ENCODE measurements around the gene PBX4.

Gene PBX4

DNA sequence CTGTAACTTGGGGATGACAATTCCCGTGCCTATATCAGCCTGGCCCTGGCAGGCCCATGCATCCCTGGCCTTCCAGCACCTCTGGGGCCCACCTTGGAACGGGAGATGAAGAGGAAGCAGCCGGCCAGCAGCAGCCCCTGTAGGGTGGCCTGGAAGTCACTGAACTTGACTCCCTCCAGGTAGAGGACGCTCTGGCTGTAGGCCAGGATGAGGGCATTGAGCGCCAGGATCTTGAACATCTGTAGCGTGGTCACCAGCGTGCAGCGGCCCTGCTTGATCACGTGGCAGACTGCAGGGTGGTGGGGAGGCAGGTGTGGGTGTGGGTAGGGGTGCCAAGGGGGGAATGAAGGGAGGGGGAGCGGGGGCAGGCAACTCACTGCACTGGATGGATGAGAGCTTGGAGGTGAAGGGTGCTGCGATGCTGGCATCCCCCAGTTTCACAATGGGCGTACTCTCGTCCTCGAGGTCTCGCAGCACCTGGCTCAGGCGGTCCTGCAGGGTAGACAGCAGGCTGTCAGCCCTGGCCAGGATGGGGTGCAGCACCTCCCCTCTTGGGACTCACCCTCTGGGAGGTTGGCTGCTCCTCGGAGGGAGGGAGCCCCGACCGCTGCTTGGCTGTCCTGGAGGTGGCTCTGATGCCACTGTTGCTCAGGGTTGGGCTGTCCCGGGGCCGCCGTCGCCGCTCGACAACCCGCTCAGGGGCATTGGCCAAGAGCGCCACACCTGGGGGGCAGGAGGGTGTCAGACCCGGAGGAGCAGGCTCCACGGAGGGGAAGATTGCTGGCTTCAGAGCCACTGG, 28.7 kb upstream of the PBX4 start:
- DNase-seq = no peak

DNA sequence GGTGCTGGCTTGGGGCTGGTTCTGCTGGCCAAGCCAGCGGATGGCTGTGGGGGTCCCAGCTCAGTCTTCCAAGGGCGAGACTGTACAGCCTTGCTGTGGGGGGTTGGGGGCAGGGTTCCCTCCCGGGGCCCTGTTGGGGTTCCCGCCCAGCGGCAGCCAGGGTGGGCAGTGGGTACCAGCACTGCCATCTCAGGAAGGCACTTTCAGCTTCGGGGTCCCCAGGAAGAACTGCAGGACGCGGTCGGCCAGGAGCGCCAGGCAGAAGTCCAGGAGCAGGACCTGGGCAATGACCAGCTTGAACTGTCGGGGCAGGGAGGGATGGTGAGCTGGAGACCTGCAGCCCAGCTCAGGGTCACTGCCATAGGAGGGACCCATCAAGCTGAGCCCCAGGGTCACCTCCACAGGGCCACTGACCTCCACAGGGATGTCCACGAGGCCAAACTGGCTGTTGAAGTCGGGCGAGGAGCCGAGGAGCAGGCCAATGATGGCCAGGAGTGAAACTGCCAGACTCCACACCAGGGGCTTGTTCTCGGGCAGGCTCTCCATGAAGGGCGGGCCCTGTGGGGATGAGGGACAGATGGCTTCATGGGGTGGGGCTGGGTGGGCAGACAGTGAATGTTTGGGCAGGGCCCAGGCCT, 26.9 kb upstream of the PBX4 start:
- no peak for DNase-seq

- DNase-seq = no peak
These were observed 25.5 kb upstream of the PBX4 start for GRCh38 chr19:19644054-19644388.

DNA sequence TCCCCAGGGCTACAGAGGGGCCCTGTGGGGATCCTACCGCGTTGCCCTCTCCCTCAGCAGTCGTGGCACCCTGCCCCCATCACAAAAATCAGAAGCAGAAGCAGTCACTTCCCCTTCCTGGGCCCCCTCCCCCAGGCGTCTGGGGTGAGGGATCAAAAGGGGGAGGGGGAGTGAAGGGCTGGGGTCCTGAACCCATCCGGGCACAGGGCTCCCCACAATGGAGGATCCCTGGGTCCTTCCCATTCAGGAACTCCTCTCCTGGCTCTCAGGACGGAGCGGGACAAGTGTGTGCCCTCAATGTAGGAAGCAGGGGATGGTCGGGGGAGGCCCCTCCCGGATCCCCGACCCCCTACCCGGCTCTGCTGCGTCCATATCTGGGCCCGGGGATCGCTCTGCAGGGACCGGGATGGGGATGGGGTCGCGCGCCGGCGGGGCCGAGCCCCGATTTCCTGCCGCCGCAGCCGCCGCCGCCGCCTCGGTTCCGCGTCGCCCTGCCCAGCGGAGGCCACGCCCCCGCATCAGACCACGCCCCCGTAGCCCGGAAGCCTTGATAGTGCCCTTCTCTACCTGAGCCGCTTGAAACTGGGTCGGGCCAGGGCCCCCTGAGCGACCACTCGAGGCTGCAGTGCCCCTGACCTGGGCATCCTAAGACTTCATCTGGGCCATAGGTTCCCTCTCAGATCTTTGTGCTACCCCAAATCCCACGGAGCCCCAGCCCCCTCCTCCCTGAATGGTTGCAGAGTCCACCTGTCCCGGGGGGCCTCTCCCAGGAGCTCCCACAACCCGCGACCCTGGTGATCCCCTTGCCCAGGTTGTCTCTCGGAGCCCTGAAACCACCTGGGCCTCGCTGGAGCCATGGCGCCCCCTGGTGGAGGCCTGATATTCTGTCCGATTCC, 24.9 kb upstream of the PBX4 start, which contains the start of gene GMIP:
Gene GMIP (minus strand): TSS at position 500 of the 896 bp plus-strand sequence. CDS start 128 bp downstream, at position 372.
- DNase-seq = peak; percentile 92

DNA sequence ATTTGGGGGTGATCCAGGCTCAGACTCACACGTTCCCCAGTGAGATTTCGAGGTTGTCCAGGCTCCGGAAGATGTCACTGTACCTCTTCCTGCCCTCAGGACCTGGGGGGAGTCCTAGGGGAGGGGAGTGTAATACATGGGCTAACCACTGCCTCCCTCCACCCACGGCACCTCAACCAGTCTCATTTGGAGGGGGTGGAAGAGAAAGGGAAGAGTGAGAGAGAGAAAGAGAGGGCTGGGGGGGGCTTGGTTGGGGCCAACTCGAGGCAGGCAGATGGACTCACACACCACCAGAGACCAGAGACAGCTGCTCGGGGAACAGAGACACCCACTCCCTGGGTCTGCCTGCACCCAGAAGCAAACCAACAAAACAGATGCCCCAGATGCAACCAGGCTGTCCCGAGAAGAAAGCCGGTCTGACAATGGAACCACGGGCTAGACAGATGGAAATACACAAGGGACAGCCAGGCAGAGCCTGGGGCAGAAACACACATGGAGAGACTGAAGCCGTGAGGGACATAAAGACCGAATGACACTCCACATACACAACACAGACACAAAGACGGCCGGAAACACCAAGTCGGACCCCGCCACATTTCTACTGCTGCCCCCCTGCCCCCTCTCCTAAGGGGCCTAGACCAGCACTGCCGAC, 24.1 kb upstream of the PBX4 start:
- DNase-seq = peak; percentile 59

DNA sequence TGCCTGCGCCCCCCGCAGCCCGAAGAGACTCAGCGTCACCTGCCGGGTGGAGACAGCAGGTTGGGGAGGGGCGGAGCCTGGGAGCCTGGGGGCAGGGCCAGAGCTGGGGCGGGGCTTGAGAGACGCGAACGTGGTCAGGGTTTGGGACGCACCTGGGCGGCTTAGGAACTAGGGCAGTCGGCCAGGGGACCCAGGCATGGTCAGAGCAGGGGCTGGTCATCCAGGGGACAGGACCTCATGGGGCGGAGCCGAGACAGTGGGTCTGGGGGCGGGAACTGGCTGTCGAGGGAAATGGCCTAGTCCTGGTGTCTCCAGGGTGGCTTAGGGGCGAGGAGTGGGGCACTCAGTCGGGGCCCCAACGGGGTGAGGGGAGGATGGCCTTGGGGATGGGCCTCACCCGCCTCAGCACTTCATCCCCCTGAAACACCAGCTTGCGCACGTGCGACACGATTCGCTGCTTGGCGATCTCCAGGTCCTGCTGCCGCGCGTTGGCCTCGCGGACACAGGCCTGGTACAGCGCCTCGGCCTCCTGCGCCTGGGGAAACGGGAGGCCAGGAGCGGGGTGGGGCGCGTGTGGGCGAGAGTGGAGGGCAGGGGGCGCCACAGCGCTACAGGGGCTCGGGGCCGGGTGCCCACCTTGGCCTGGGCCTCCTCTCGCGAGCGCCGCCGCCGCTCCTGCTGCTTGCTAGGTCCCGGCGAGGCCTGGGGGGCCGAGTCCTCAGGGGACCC, 19.2 kb upstream of the PBX4 start:
- no peak for DNase-seq

DNA sequence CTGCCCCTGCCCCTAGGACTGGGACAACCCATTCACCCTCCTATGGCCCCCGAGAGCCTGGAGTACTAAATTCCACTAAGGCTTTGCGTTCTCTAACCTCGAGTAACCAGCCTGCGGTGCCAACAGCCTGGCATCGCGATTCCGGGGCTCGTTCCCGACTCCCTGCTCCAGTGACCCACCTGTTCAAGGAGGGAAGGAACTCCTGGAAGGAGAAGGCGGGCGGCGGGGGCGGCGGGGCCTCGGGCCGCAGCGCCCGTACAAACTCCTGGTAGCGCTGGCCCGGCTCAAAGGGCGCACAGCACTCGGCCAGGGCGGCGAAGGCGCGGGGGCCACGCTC, 18.7 kb upstream of the PBX4 start:
- DNase-seq = no peak

DNA sequence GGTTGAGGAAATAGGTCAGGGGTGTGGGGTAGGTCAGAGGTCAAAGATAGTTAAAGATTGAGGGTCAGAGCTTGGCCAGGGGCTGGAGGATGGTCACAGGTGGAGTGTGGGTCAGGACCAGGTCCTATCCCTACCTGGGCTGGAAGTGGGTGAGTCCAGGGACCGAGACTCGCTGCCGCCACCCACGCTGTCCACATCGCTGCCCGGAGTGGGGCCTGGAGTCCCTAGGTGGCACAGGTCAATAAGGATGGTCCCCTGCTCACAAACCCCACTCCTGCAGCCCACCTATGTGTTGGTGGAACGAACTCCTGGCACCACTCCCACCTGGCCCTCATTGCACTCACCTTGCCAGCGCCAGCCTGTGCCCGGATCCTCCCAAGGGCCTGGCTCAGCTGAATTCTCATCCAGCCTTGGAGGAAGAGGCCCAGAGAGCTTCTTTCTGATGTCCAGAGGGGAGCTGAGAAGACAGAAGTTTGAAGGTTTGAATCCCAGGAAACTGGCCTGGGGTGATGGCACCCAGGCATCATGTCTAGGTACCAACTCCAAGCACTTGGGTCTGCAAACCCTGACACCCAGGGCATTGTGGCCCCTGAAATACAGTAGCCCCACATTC, 18.2 kb upstream of the PBX4 start:
- DNase-seq = no peak

- DNase-seq = no peak
These were observed 16.8 kb upstream of the PBX4 start for GRCh38 chr19:19635313-19635702.

GRCh38 chr19:19634516-19635312, 16.2 kb upstream of the PBX4 start:
- no peak for DNase-seq

DNA sequence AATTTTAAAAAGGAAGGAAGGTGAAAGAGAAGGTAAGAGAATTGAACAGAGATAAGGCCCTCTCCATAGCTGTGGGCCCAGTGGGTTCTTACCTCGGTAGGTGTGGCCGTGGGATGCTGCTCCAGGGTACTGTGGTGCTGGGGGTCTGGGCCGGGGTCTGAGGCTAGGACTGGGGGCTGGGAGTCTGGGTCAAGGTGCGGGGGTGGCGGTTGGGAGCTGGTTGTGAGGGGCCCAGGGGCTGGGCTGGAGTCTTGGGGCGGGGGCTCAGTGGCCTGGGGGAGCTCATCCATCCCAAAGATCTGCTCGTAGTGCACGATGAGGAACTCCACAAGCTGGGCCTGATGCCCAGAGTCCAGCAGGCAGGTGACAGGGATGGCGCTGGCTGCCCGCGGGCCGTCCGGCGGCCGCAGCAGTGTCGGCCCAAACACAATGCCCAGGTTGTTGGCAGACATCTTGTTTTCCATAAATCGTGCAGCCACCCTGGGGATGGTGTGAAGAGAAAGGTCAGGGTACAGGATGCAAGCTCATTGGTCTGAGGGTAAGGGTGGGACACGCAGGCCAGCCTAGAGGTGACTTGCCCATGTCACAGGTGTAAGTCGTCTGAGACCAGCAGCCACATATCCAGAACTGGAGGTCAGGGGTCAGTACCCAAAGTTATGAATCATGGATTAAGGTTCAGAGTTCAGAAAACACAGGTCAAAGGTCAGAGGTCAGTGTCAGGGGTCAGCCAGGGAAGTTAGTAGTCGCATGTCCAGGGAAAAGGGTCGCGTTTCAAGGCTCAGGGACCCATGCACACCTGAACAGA, 15.4 kb upstream of the PBX4 start:
- DNase-seq = no peak

- no peak for DNase-seq
These were observed 14.2 kb upstream of the PBX4 start for GRCh38 chr19:19632661-19633060.

DNA sequence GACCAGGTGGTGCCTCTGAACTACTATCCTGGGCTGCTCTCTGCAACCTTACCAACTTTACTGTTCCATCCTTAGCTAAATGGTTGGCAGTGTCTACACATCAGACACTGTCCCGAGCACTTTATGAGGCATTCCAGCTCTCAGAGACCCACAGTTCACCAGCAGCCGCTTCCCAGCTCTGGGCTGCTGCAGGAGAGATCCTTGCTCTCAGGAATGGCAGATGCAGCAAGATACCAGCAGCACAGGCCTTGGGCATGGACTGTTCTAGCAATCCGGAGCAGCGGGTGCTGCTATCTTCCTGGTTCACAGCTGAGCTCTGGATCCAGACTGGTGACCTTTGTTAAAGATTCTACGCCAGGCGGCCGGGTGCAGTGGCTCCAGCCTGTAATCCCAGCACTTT, 12.9 kb upstream of the PBX4 start:
- DNase-seq = no peak

GRCh38 chr19:19630426-19630825, 11.9 kb upstream of the PBX4 start:
- DNase-seq = no peak

DNA sequence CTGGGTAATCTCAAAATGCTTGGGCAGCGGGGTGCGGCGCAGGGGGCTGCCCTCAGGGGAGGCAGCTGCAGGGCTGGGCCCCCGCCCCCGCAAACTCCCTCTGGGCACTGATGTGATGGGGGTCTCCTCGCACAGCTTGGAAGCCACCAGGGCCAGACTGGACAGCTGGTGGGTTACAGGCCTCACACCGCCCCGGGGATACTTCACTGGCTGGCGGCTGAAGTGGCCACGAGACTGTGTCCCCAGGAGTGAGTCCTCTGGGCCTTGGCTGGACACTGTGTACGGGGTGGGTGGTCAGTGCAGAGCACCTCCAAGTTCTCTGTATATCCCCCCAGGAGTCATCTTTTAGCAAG, 11.6 kb upstream of the PBX4 start:
- no peak for DNase-seq

DNA sequence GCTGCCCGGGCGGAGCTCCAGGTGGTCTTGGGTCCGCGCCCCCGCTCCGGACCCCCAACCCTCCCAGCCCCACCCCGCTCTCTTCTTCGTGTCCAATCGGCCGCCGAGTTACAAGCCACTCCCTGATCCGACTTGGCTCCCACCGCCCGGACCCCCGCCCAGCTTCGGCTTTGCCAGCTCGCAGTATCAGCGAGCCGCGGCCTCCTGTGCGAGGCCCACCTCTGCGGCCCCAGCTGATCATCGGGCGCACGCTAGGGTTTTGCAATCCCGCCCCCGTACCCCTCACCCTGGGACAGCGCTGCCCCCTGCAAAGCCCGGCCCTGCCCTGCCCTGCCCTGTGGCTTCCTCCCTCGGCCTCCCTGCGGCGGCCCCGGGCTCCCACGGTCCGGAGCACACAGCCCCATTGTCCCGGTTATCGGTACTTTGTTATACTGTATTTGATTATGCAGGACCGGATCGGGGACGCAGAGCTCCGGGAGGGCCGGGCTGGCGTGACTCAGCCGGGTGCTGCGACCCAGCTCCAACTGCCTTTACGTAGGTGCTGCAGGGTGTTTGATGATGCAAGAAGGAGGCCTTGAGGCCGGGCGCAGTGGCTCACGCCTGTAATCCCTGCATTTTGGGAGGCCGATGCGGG, 10.1 kb upstream of the PBX4 start:
- DNase-seq = peak; percentile 39

DNA sequence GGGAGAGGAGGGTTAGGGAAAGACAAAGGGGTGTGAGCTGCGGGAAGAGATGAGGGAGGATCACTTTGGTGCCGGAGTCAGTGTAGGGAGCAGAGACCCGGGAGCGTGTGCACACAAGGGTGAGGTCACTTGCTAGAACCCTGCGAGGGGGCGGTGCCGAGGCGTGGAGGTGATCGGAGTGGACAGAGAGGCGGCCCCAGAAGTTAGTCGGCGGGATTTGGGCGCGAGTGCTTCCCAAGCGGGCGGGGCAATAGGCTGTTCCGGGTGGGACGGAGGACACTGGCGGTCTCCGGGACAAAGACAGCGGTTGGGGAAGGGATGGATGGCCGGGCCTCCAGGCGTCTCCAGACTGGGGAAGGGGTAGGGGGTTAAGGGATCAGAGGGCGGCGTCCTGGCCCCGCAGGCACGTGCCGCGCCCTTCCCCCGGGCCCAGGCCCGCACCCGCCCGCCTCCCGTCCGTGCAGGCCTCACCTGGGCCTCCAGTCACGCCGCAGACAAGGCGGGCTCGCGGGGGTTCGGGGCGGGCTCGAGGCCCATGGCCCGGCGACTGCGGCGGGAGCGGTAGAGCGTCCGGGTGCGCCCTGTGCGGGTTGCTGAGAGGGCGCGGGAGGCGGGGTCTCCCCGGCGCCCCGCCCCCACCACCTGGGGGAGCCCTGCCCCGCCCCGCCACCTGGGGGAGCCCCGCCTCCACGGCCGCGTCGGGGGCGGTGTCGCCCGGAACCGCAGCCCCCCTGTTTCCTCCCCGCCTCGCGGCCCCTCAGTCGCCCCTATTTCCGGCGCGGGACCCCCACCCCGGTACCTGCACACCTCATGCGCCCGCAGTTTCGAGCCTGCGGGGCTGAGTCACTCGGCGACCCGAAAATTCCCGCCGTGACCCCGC, 9.4 kb upstream of the PBX4 start, which contains the start of gene LPAR2:
Gene LPAR2 (minus strand): TSS at position 600 of the 880 bp plus-strand sequence. CDS start 945 bp downstream, outside the sequence.
- peak; percentile 70 for DNase-seq

All from activated CD4-positive, alpha-beta T cell treated with anti-CD3 and anti-CD28 coated beads, Interleukin-2, Interleukin-6, amounts not matched to agents 100 ng/mL and 50 ng/mL, durations not matched to agents 16 hours and 8 hours (primary cell).